Stimulated activated CD4-positive, alpha-beta T cell treated with anti-CD3 and anti-CD28 coated beads, Interleukin-1b, Interleukin-23, amount 100 ng/mL, for 1 hour (primary cell): ENCODE data around the gene ICE1.
"Not testable (repeated sequence)": the region's sequence is repeated elsewhere in the genome, so short reads cannot be mapped to it uniquely, and the experiment has no call there.

Source experiments
- DNase-seq, 2 donors: peaks; one replicate each; pipeline ENCODE4 v3.0.0-alpha.2; 2020; ENCODE audit warnings: low read depth in 2 of 2

The ICE1 gene

DNA sequence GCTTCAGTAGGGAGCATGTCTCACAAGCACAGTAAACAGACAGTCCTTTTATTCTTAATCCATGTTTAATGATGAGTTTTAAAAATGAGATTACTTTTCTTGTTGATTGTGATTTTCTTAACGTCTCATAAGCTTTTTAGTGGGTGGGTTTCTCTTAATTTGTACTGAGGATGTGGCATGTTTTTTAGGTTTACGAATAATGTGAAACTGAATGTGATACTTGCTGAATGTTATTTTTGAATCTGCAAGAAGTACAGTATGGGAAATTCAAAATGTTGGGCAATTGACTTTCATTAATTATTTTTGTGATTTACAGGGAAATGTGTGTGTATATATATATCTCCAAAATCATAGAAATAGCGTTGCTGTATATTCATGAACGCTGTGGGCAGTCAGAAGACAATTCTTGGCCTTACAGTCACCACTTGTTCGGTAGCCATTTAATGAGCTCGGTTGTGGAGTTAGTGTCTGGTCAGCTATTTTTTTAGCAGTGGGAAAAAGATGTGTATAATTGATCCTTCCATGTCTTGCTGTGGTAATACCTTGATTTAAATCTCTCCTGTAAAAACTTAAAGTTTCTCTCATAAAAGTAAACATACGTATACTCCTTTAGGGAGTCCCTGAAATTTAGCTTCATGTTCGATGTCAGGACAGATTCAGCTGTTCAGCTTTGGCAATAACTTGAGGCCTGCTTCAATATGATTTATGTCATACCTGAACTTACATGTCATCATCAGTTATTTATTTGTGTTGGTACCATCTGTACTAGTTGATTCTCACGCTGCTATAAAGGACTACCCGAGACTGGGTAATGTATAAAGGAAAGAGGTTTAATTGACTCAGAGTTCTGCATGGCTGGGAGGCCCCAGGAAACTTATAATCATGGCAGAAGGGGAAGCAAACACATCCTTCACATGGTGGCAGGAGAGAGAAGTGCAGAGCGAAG lies 15.0 kb downstream of the ICE1 start:
- DNase-seq = no peak

DNA sequence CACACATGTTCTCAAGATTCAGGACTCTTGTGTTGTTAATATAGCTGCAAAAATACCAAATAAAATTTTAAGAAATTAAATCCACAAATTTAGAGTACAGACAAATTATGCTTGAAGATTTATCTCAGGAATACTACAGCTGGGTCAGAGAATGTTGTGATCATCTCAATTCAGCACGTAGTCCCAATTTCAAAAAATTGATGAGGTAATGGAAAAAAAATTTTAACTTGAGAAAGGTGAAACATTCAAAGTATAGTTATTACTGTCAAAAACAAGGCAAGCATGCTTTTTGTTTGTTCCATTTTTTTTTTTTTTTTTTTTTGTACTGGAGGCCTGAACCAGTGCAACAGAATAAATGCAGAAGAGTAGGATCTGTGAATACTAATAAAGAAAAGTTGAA lies 29.4 kb downstream of the ICE1 start:
- no peak for DNase-seq

- DNase-seq = no peak
Measured at GRCh38 chr5:5453131-5453530, 30.7 kb downstream of the ICE1 start.

DNA sequence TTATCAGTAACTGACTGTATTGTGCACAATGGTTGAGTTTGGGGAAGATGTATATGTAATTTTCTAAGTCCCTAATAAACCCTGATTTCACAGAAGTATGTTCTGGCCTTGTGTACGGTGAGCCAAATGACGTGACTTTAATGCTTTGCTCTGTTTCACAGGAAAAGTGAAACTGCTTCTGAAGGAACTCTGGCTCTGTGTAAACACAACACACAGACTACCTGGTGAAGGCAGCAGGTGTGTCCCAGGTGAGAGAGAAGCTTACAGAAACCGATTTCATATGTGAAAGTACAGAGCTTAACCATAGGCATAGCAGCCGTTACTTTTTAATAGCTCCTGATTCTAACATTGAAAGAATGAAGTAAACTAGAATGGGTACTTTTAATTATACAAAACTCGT lies 31.9 kb downstream of the ICE1 start:
- DNase-seq = no peak

DNA sequence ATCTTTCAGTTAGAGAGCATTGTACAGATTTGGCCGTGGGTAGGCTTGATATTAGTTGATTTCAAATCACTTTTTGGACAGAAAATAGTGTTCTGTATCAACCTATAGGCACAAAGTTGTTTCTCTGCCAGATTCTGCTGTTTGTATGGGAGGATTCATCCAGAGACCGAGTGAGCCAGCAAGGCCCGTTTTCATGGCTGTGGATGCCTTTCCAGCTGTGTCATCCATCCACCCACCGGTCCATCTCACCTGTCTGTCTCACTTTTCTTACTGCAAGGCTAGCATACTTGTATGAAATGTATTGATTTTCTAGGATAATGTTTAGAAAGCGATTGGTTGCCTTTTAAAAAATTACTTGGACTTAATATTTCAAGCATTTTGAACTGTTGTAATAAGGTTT lies 34.4 kb downstream of the ICE1 start:
- DNase-seq = no peak

- no peak for DNase-seq
Measured at GRCh38 chr5:5460311-5460710, 37.8 kb downstream of the ICE1 start.

DNA sequence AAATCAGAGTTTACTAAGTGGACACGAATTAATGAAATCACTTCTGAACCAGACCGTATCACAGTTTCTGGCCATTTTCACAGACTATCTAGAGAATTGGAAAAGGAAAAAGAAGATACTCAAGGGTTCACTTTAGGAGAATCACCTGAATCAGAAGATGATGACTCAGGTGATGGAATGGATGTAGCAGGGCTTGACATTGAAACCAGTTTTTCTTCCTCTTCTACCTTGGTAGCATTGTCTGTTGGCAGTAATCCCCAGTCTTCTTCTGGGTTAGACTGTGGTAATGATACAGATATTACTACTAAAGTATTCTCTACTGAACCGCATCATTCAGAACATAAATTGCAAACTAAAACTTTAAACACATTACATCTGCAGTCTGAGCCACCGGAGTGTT lies 38.5 kb downstream of the ICE1 start:
- DNase-seq = no peak

DNA sequence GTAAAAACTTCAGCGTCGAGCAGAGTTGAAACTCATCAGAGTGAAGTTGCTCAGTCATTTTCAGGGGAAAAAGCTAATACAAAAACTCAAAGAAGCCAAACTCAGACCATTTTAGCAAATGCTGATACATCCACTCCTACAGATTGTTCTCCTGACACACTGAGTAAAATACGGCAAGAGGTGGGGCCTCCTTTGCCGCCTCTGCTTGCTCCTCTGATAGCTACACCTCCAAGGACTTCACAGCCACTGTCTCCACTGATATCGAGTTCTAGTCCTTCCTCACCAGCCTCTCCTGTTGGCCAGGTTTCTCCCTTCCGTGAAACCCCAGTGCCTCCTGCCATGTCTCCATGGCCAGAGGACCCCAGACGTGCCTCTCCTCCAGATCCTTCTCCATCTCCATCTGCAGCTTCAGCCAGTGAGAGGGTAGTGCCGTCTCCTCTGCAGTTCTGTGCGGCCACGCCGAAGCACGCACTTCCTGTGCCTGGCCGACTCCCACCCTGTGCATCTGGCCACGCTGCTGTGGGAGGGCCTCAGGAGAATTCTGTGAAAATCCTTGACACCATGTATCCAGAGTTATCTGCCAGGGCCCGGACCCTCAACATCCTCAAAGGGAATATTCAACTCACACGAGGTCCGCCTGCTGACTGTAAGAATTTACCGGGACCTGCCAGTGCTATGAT lies 41.7 kb downstream of the ICE1 start:
- no peak for DNase-seq

- no peak for DNase-seq
Measured at GRCh38 chr5:5466227-5466626, 43.8 kb downstream of the ICE1 start.

DNA sequence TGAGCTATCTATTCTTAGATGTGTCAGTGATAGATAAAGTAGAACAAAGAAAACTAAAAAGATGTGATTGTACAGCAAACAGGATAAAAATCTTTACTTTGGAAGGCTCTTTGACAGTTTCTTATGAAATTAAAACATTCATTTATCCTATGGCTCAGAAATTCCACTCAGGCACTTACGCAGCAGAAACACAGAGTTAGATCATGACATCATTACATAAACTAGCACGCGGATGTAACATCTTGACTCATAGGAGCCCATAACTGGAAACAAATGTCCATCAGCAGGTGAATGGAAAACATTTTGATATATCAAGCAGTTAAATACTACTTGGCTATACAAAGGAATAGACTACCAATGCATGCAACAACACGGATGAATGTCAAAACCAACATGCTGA lies 45.3 kb downstream of the ICE1 start:
- DNase-seq = no peak

- DNase-seq = no peak
Measured at GRCh38 chr5:5470933-5471332, 48.5 kb downstream of the ICE1 start.

DNA sequence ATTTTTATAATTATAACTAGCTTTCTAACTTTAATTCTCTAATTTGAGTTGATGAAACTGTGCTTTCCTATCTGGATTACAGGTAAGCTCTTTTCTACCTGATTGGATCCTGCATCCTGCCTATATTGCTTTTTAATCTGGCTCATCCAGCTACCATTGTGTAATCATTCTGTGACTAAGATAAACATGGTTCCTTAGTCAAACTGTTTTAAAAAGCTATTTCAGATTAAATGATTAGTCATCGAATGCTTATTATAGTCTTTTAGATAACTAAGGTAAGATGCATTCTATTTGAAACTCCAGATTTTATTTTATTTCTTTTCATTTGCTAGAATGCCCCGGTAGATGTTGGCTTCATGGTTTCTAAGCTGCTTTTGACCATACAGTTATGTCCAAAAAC lies 50.7 kb downstream of the ICE1 start:
- no peak for DNase-seq

GRCh38 chr5:5474961-5475360 lies 52.5 kb downstream of the ICE1 start:
- no peak for DNase-seq

GRCh38 chr5:5475975-5476374 lies 53.5 kb downstream of the ICE1 start:
- no peak for DNase-seq

GRCh38 chr5:5479578-5479977 lies 57.1 kb downstream of the ICE1 start:
- not testable (repeated sequence) for DNase-seq

DNA sequence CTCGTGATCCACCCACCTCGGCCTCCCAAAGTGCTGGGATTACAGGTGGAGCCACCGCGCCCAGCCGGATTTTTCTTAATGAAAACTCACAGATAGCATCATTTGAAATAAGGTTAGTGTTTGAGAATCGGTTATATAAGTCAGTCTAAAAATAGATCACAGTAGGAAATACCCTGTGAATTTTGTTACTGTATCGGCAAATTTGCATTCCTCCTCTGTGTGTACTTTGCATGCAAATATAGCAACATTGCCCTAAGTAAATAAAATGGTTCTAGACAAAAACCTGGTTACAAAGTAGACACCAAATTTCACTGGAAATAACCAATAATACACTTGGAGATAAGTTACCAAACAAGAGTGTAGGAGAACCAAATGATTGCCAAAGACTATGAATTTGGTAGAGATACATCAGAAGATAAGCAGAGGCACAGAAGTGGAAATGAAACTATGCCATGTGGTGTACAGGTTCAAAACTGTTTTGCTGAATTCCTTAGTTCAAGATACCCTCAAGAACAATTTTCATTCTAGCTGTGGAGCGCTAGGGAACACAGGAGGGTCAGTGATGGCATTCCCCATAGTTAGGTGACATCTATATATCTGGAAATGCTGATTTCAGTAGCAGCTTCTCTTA lies 58.1 kb downstream of the ICE1 start:
- DNase-seq = no peak

GRCh38 chr5:5481206-5481605 lies 58.7 kb downstream of the ICE1 start:
- no peak for DNase-seq

DNA sequence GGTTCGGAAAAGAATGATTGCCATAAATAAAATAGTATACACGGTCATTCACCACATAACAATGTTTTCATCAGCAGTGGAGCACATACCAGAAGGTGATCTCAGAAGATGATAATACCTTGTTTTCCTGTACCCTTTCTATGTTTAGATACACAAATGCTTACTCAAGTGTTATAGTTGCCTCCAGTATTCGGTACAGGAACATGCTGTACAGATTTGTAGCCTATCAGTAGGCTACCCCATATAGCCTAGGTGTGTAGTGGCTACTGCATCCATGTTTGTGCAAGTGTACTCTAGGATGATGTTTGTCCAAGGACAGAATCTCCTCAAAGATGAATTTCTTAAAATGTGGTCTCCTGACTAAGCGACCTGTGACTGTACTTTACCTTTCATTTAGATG lies 59.2 kb downstream of the ICE1 start:
- DNase-seq = no peak

DNA sequence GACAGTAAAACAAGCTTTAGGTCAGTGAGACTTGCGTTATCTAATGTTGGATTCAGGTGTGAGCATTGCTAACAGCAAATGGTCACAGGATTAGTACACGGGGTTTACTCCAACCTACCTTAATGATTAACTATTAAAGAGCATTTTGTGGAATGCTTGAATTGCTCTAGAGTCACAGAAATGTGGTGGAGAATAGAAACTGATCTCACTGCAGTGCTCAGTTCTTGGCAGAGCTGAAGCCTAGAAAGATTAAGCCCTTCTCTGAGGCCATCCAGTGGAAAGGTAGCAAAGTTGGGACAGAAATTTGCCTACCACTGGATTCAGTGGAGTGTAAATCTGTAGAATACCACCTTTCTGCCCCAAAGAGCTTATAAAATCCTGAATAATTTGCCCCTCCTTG lies 60.9 kb downstream of the ICE1 start:
- no peak for DNase-seq

DNA sequence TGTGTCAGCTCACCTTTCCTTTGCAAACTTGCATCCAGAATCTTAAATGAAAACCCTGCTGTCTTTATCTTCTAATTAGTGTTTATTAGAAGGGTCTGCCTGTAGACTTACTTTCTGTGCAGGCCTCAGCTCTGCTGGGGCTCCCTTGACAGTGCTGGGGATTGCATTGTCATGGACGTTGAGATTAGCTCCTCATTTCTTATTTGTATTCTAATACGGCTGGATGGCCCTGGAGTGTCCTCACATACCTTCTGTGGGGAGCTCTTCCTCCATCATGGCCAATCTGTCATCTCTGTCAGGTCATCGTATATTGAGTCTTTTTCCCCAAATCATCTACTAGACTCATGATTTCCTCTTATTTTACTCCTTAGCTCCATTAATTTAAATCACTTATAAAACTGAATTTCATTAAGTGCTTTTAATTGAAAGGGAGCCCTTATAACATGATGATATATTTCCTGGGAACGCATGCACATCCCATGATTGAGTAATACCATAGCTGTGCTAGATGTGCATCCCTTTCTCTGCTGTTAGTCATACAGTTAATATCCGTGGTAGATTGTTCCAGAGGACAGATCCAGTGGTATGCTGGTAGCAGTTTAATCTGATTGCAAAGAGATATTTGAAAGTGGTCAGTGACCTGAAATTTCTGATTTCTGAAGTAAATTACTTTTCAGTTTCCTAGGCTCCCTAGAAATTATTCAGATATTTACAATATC lies 61.6 kb downstream of the ICE1 start:
- no peak for DNase-seq

- DNase-seq = no peak
Measured at GRCh38 chr5:5486122-5486521, 63.6 kb downstream of the ICE1 start.
